Mesothelial cell of epicardium (in vitro differentiated cells): Measurements from ENCODE around the gene ACOT7. TPM values are rescaled to one million over a fixed set of nuclear protein-coding genes. Genes with fewer than 3 reads are reported as not detected.

ENCODE experiments used
- DNase-seq, 2 experiments: peaks; one replicate each; pipeline ENCODE4 v3.0.0; 2021; ENCODE audit warnings: low spot score in 2 of 2; ENCODE audit not compliant: unreplicated experiment in 2 of 2
- H3K27ac Mint-ChIP-seq: 2 replicates; pipeline ENCODE4 v1.8.0; 2021; ENCODE audit warnings: mixed read lengths
- H3K27me3 Mint-ChIP-seq: 2 replicates; pipeline ENCODE4 v1.8.0; 2021; ENCODE audit warnings: low read depth, mixed read lengths
- H3K36me3 Mint-ChIP-seq: 2 replicates; pipeline ENCODE4 v1.8.0; 2021; ENCODE audit warnings: mixed read lengths
- H3K4me1 Mint-ChIP-seq: 2 replicates; pipeline ENCODE4 v1.8.0; 2021; ENCODE audit warnings: mixed read lengths
- H3K4me3 Mint-ChIP-seq: 2 replicates; pipeline ENCODE4 v1.8.0; 2021; ENCODE audit warnings: mild to moderate bottlenecking, moderate library complexity, mixed read lengths
- H3K9me3 Mint-ChIP-seq: 2 replicates; pipeline ENCODE4 v1.8.0; 2021; ENCODE audit warnings: mixed read lengths
- CTCF ChIP-seq: fragments of 200-600 bp; sonication (generic); IDR thresholded peaks from one replicate; pipeline ENCODE4 v1.5.0; 2021; ENCODE audit warnings: antibody characterized with exemption; ENCODE audit not compliant: unreplicated experiment
- total RNA-seq: library from RNA; stranded (reverse); gene quantifications from 3 replicates; pipeline ENCODE4 v1.2.1, GENCODE V29; 2021

Gene ACOT7
- total RNA-seq, 1 donor from 2014 or later, result 20.3 TPM

DNA sequence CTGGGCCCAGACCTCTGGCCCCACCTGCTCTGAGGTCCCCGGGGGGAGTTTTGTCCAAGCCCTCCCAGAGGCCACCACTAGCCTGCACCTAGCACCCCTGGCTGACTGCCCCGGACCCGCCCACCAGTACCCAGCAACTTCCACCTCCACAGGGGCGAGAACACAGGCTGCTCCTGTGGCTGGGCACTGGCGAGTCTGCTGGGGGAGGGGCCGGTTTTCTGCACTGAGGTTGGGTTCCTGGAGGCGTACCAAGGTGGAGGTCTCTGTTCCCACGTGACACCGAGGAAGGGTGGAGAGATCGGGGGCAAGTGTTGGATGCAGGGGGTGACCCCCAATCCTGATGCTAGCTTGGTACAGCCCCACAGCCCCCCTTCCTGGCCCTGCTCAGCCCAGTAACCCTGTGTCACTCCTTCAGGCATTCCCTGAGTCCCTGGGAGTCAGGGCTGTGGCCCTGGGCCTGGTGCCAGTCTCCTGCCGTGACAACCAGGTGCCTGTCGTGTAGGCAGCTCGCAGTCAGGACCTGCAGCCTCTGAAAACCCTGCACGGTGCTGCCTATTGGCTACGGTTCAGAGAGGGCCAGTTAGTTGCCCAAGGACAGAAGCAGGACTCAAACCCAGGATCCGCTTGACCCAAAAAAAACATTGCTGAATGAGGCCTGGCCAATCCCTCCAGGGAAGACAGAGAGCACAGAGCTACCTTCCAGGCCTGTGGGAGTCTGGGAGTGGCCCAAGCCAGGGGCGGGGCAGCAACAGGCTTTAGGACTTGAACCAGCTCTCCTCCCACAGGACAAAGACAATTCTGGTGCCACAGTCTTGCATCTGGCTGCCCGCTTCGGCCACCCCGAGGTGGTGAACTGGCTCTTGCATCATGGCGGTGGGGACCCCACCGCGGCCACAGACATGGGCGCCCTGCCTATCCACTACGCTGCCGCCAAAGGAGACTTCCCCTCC, 34.1 kb upstream of the ACOT7 start:
- Mint-ChIP-seq H3K9me3 (no peaks in the 10 kb centered on the region), H3K27me3 (peaks cover 74% of the 10 kb centered on the region), H3K4me1 (peaks cover 13% of the 10 kb centered on the region), H3K4me3 (no peak overlapping the region), H3K27ac (no peak overlapping the region), H3K36me3 (no peaks in the 10 kb centered on the region)
- no peak for DNase-seq
- TF ChIP-seq CTCF, result no peak

GRCh38 chr1:6426972-6427350, 33.4 kb upstream of the ACOT7 start:
- Mint-ChIP-seq H3K27me3 (peaks cover 81% of the 10 kb centered on the region), H3K4me3 (no peak overlapping the region), H3K4me1 (peaks cover 13% of the 10 kb centered on the region), H3K36me3 (no peaks in the 10 kb centered on the region), H3K9me3 (no peaks in the 10 kb centered on the region), H3K27ac (no peak overlapping the region)
- no peak for DNase-seq
- TF ChIP-seq CTCF, result no peak

- no peak overlapping the region for H3K4me3 Mint-ChIP-seq
- no peak overlapping the region for H3K27ac Mint-ChIP-seq
- H3K36me3 Mint-ChIP-seq, result no peaks in the 10 kb centered on the region
- peaks cover 13% of the 10 kb centered on the region for H3K4me1 Mint-ChIP-seq
- H3K27me3 Mint-ChIP-seq, result peaks cover 86% of the 10 kb centered on the region
- no peaks in the 10 kb centered on the region for H3K9me3 Mint-ChIP-seq
- TF ChIP-seq CTCF, result no peak
- no peak for DNase-seq
Observed at GRCh38 chr1:6426277-6426971, 32.9 kb upstream of the ACOT7 start.

GRCh38 chr1:6425658-6426057, 32.1 kb upstream of the ACOT7 start:
- Mint-ChIP-seq H3K4me3 (no peak overlapping the region), H3K4me1 (peaks cover 12% of the 10 kb centered on the region), H3K27ac (no peak overlapping the region), H3K36me3 (no peaks in the 10 kb centered on the region), H3K27me3 (peaks cover 92% of the 10 kb centered on the region), H3K9me3 (no peaks in the 10 kb centered on the region)
- no peak for DNase-seq
- TF ChIP-seq CTCF, result no peak

DNA sequence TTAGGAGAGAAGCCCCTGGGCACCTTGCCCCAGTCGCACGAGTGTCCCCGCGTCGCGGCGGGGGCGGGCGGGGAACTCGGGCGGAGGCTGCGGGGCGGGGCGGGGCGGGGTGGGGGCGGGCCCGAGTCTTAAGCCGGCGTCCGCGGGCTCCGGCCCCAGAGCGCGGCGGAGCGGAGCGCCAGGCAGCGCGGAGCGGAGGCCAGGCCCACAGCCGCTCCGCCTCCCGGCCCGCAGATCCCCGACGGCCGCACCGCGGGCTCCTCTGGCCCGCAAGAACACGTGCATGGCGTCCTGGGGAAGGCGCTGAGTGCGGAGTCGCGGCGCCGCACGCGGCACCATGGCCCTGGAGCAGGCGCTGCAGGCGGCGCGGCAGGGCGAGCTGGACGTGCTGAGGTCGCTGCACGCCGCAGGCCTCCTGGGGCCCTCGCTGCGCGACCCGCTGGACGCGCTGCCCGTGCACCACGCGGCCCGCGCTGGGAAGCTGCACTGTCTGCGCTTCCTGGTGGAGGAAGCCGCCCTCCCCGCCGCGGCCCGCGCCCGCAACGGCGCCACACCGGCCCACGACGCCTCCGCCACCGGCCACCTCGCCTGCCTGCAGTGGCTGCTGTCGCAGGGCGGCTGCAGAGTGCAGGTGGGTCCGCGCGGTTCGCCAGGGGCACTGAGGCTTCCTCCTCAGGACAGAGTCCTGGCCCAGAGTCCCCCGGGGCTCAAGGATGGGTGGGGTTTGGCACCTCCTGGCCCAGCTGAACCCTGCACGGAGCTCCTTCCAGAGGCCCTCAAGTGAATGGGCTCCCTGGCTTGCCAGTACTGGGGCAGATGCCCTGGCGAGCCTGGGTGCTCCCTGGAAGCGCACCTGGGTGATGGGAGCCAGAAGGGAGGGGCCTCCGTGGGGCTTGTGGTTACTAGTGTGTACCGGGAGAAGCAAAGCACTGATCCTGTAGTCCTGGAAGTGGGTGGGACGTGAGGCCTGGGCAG, 31.3 kb upstream of the ACOT7 start, which contains the start of gene ESPN:
Gene ESPN (plus strand): TSS at position 158 of the 975 bp plus-strand sequence. CDS start 180 bp downstream, at position 338.
- DNase-seq, result no peak

More for the DNA sequence above, 31.3 kb upstream of the ACOT7 start, which contains the start of gene ESPN:
- no peak within 1 kb of the TSS for H3K4me3 Mint-ChIP-seq
- TF ChIP-seq CTCF, result no peak
- no peaks in the 10 kb centered on the region for H3K36me3 Mint-ChIP-seq
- H3K4me1 Mint-ChIP-seq, result peaks cover 5% of the 10 kb centered on the region
- no peak within 1 kb of the TSS for H3K27ac Mint-ChIP-seq
- H3K9me3 Mint-ChIP-seq, result no peaks in the 10 kb centered on the region
- H3K27me3 Mint-ChIP-seq, result peaks cover 92% of the 10 kb centered on the region
